ENCODE measurements around the gene NFIA.

The NFIA gene

GRCh38 chr1:61079898-61080336 lies 2.4 kb upstream of the NFIA start:
- Histone ChIP-seq H3K4me1 (peaks cover 26% of the 10 kb centered on the region), H3K4me2 (ENCODE audit: low read length) (peak overlapping the region; percentile 28), H3K79me2 (no peaks in the 10 kb centered on the region), H3K27me3 (ENCODE audit: control insufficient read depth, insufficient read depth, low read length) (no peaks in the 10 kb centered on the region), H3K9ac (no peak overlapping the region), H3K27ac (peak overlapping the region; percentile 87), H3K36me3 (ENCODE audit: control insufficient read depth, insufficient read depth, low read length) (no peaks in the 10 kb centered on the region), H3K4me3 (ENCODE audit: low read depth, low read length) (peak overlapping the region; percentile 33), H3K9me3 (ENCODE audit: control insufficient read depth, low read length) (no peaks in the 10 kb centered on the region), H2AFZ (peak overlapping the region; percentile 36)
- no peak for TF ChIP-seq CTCF (IDR thresholded peaks at IDR 0.05)

GRCh38 chr1:61080413-61081143 lies 1.8 kb upstream of the NFIA start:
- Histone ChIP-seq H3K4me2 (ENCODE audit: low read length) (peak overlapping the region; percentile 95), H3K27ac (peak overlapping the region; percentile 87), H3K4me1 (peaks cover 26% of the 10 kb centered on the region), H2AFZ (peak overlapping the region; percentile 45), H3K36me3 (ENCODE audit: control insufficient read depth, insufficient read depth, low read length) (no peaks in the 10 kb centered on the region), H3K9me3 (ENCODE audit: control insufficient read depth, low read length) (no peaks in the 10 kb centered on the region), H3K4me3 (ENCODE audit: low read depth, low read length) (peak overlapping the region; percentile 33), H3K9ac (no peak overlapping the region), H3K79me2 (no peaks in the 10 kb centered on the region), H3K27me3 (ENCODE audit: control insufficient read depth, insufficient read depth, low read length) (no peaks in the 10 kb centered on the region)
- TF ChIP-seq CTCF (IDR thresholded peaks at IDR 0.05), result no peak

GRCh38 chr1:61081144-61081685 lies 1.1 kb upstream of the NFIA start:
- Histone ChIP-seq H3K27ac (peak overlapping the region; percentile 87), H3K4me3 (ENCODE audit: low read depth, low read length) (peak overlapping the region; percentile 72), H2AFZ (peak overlapping the region; percentile 74), H3K9ac (no peak overlapping the region), H3K9me3 (ENCODE audit: control insufficient read depth, low read length) (no peaks in the 10 kb centered on the region), H3K4me2 (ENCODE audit: low read length) (peak overlapping the region; percentile 95), H3K27me3 (ENCODE audit: control insufficient read depth, insufficient read depth, low read length) (no peaks in the 10 kb centered on the region), H3K79me2 (no peaks in the 10 kb centered on the region), H3K4me1 (peaks cover 24% of the 10 kb centered on the region), H3K36me3 (ENCODE audit: control insufficient read depth, insufficient read depth, low read length) (no peaks in the 10 kb centered on the region)
- TF ChIP-seq CTCF (IDR thresholded peaks at IDR 0.05), result no peak

GRCh38 chr1:61081686-61082310 lies 563 bp upstream of the NFIA start:
- peak overlapping the region; percentile 74 for H2AFZ ChIP-seq
- H3K9me3 ChIP-seq (ENCODE audit: control insufficient read depth, low read length), result no peaks in the 10 kb centered on the region
- TF ChIP-seq CTCF (IDR thresholded peaks at IDR 0.05), result no peak
- H3K4me3 ChIP-seq (ENCODE audit: low read depth, low read length), result peak overlapping the region; percentile 72
- H3K4me1 ChIP-seq, result peaks cover 24% of the 10 kb centered on the region
- no peaks in the 10 kb centered on the region for H3K79me2 ChIP-seq
- H3K27me3 ChIP-seq (ENCODE audit: control insufficient read depth, insufficient read depth, low read length), result no peaks in the 10 kb centered on the region
- H3K9ac ChIP-seq, result no peak overlapping the region
- H3K36me3 ChIP-seq (ENCODE audit: control insufficient read depth, insufficient read depth, low read length), result no peaks in the 10 kb centered on the region
- H3K27ac ChIP-seq, result peak overlapping the region; percentile 87
- H3K4me2 ChIP-seq (ENCODE audit: low read length), result peak overlapping the region; percentile 95

Measured in parathyroid adenoma (tissue), 2 donors.